OCI-LY1 (cell line): ENCODE measurements around the gene SECISBP2L.
A peak's percentile ranks its signal among the peaks of the same experiment; 100 is the strongest.

Experiments used
- H2AFZ ChIP-seq: fragments of 200-600 bp; sonication (generic), shearing (Covaris generic); 2 replicates; pipeline ENCODE4 v1.6.0; 2014; ENCODE audit warnings: antibody characterized with exemption, mild to moderate bottlenecking, low read length
- H3F3A ChIP-seq: fragments of 200-600 bp; sonication (generic), shearing (Covaris generic); 2 replicates; pipeline ENCODE4 v1.6.0; 2014; ENCODE audit warnings: mild to moderate bottlenecking, antibody characterized with exemption, low read length, moderate library complexity; ENCODE audit not compliant: insufficient read depth
- H3K27ac ChIP-seq: fragments of 200-600 bp; sonication (generic); 2 replicates; pipeline ENCODE4 v1.5.1; 2014; ENCODE audit warnings: low read length, mixed run types, mild to moderate bottlenecking, low read depth; ENCODE audit not compliant: poor library complexity, severe bottlenecking
- H3K27me3 ChIP-seq: fragments of 200-600 bp; sonication (generic); 2 replicates; pipeline ENCODE4 v1.6.0; 2014; ENCODE audit warnings: antibody characterized with exemption, mild to moderate bottlenecking, low read length, moderate library complexity; ENCODE audit not compliant: insufficient read depth
- H3K36me3 ChIP-seq: fragments of 200-600 bp; sonication (generic); 2 replicates; pipeline ENCODE4 v1.6.1; 2014; ENCODE audit warnings: mild to moderate bottlenecking, antibody characterized with exemption, low read length, moderate library complexity, mixed read lengths; ENCODE audit not compliant: insufficient read depth
- H3K4me1 ChIP-seq: fragments of 200-600 bp; sonication (generic); 2 replicates; pipeline ENCODE4 v1.5.1; 2014; ENCODE audit warnings: mild to moderate bottlenecking, low read length, moderate library complexity; ENCODE audit not compliant: insufficient read depth, severe bottlenecking
- H3K4me2 ChIP-seq: fragments of 200-600 bp; sonication (generic), shearing (Covaris generic); 2 replicates; pipeline ENCODE4 v1.6.1; 2014; ENCODE audit warnings: low read length
- H3K4me3 ChIP-seq: fragments of 200-600 bp; sonication (generic); 2 replicates; pipeline ENCODE4 v1.5.1; 2014; ENCODE audit warnings: low read length, low read depth, mild to moderate bottlenecking, mixed read lengths; ENCODE audit not compliant: poor library complexity, severe bottlenecking
- H3K79me2 ChIP-seq: fragments of 200-600 bp; shearing (Covaris generic); 2 replicates; pipeline ENCODE4 v1.6.1; 2016; ENCODE audit warnings: mixed run types, low read length, mixed read lengths; ENCODE audit not compliant: insufficient read depth
- H3K9ac ChIP-seq: fragments of 200-600 bp; sonication (generic), shearing (Covaris generic); 2 replicates; pipeline ENCODE4 v1.6.1; 2014; ENCODE audit warnings: mild to moderate bottlenecking, low read length, mixed read lengths
- H3K9me2 ChIP-seq: fragments of 200-600 bp; sonication (generic), shearing (Covaris generic); 2 replicates; pipeline ENCODE4 v1.6.1; 2014; ENCODE audit warnings: low read depth, mild to moderate bottlenecking, low read length, mixed read lengths
- H3K9me3 ChIP-seq: fragments of 200-600 bp; shearing (Covaris generic); 2 replicates; pipeline ENCODE4 v1.6.1; 2014; ENCODE audit warnings: low read length, mixed read lengths
- H4K20me1 ChIP-seq: fragments of 200-600 bp; sonication (generic), shearing (Covaris generic); 2 replicates; pipeline ENCODE4 v1.6.0; 2016; ENCODE audit warnings: mild to moderate bottlenecking, low read length; ENCODE audit not compliant: insufficient read depth
- EZH2 ChIP-seq: fragments of 200-600 bp; sonication (generic), shearing (Covaris generic); IDR thresholded peaks from 2 replicates; pipeline ENCODE4 v1.8.0; 2017; ENCODE audit warnings: borderline replicate concordance, mixed run types, mild to moderate bottlenecking, antibody characterized with exemption, low read length, moderate library complexity, mixed read lengths
- TF ChIP-seq, protein P1 (sequence below): fragments of 200-600 bp; sonication (generic), shearing (Covaris generic); IDR thresholded peaks from 2 replicates; pipeline ENCODE4 v1.5.1; 2017; ENCODE audit warnings: mild to moderate bottlenecking, antibody characterized with exemption, low read length, moderate library complexity, mixed read lengths

SECISBP2L gene

DNA sequence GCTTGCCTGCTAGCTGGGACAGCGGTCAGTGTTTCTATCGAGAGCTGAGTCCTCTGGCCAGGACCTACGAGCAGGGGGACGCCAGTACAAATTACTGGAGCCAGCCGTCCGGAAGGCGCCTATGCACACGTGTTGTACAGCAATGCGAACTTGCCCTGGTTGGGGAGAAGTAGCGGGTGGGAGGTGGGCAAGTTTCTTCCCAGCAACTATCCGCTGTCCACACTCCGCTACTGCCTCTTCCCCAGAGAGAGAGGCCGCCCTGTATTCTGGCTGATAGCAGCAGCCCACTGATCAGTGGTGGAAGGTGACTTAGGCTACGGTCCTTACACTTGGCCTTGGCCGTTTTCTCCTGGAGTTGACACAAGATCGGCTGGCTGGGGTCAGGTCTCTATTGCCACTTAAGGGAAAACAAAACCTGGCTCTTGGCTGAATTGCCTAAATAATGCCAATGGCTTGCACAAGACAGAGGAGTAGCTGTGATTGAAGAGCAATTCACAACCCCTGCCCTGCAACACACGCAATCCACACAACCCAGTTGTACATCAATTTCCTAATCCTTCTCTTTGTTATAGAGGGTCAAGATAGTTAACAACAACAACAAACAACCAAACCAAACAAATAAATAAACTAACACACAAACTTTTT lies 69.7 kb downstream of the SECISBP2L start:
- no peak overlapping the region; the same call in 1 of the 2 replicates for H3K9ac ChIP-seq
- no peaks in the 10 kb centered on the region for H3K9me3 ChIP-seq
- peak overlapping the region; percentile 80 for H3K4me2 ChIP-seq
- no peaks in the 10 kb centered on the region for H3F3A ChIP-seq
- H3K27me3 ChIP-seq = no peaks in the 10 kb centered on the region; the same call in 1 of the 2 replicates
- no peak overlapping the region for H3K27ac ChIP-seq
- peak overlapping the region; percentile 58 for H3K4me3 ChIP-seq
- H3K79me2 ChIP-seq = no peaks in the 10 kb centered on the region
- H3K9me2 ChIP-seq = no peaks in the 10 kb centered on the region
- TF ChIP-seq, protein P1, sequence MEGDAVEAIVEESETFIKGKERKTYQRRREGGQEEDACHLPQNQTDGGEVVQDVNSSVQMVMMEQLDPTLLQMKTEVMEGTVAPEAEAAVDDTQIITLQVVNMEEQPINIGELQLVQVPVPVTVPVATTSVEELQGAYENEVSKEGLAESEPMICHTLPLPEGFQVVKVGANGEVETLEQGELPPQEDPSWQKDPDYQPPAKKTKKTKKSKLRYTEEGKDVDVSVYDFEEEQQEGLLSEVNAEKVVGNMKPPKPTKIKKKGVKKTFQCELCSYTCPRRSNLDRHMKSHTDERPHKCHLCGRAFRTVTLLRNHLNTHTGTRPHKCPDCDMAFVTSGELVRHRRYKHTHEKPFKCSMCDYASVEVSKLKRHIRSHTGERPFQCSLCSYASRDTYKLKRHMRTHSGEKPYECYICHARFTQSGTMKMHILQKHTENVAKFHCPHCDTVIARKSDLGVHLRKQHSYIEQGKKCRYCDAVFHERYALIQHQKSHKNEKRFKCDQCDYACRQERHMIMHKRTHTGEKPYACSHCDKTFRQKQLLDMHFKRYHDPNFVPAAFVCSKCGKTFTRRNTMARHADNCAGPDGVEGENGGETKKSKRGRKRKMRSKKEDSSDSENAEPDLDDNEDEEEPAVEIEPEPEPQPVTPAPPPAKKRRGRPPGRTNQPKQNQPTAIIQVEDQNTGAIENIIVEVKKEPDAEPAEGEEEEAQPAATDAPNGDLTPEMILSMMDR = no peak
- no peak for TF ChIP-seq EZH2
- no peaks in the 10 kb centered on the region for H4K20me1 ChIP-seq
- peaks cover 11% of the 10 kb centered on the region for H3K4me1 ChIP-seq
- H3K36me3 ChIP-seq = no peaks in the 10 kb centered on the region
- peak overlapping the region; percentile 43; the same call in 1 of the 2 replicates for H2AFZ ChIP-seq

DNA sequence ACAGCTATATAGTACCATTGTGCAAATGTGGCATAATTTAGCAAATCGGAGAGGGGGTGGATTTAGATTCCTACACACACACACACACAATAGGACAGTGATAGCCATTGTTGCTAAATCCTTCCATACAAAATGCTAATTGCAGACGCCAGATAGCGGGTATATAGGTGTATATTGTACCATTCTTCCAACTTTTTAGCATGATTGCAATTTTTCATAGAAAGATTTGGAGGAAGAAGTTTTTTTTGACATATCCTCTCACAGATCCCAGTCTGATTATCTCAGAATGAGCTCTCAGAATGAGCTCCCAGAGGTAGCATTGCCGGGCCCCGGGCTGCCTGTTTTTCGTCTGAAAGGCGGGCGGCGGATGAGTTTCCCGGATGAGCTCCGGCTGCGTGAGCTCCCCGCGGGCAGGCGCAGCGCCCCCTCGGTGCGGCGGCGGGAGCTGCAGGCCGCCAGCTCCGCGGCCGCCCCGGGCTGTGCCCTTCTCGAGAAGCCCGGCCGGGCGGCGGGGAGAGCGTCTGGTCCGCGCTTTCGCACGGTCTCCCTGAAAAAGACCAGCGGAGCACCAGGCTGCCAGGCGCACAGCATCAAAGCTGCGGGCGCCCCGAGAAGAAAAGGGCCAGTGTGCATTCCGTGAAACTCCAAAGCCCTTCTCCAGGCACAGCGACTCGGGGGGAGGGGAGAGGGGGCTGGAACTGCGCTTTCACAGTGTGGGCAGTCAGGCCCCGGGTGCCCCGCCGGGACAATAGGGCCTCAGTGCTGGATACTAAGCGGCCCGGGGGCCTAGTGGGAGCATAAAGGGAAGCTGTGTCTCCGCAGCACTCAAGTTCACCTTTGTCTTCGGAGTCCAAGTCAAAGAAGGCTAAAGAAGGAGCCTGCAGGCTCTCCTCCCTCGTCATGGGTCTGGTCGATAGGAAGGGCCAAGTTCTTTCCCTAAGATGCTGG lies 70.5 kb downstream of the SECISBP2L start:
- Histone ChIP-seq H3K9ac (peak overlapping the region; percentile 59), H4K20me1 (no peaks in the 10 kb centered on the region), H3K79me2 (no peaks in the 10 kb centered on the region), H3K4me3 (peak overlapping the region; percentile 58), H3K27ac (no peak overlapping the region), H3K27me3 (no peaks in the 10 kb centered on the region; the same call in 1 of the 2 replicates), H3K4me2 (peak overlapping the region; percentile 80), H3K4me1 (peaks cover 11% of the 10 kb centered on the region), H3F3A (no peaks in the 10 kb centered on the region), H3K9me2 (no peaks in the 10 kb centered on the region), H3K9me3 (no peaks in the 10 kb centered on the region), H2AFZ (peak overlapping the region; percentile 84), H3K36me3 (no peaks in the 10 kb centered on the region)
- no peak for TF ChIP-seq EZH2
- TF ChIP-seq, protein P1 = peak; percentile 85

DNA sequence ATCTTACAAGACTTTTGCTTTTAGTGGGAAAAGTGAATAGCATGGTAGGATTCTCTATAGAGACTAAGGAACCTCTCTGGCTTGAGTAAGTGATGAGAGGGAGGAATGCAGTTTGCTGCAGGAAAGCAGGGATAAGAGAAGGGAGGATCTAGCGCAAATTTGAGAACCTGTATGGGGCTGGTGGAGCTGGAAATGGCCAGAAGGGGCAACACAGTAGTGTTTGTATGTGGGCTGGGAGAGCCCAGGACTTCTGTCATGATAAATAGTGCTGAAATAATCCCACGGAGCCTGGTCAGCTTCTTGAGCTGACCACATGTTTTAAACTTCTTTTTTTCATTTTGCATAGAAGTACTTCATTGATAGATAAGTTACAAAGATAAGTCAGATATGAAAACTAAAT lies 71.4 kb downstream of the SECISBP2L start:
- H3K9me3 ChIP-seq = no peaks in the 10 kb centered on the region
- no peak overlapping the region for H2AFZ ChIP-seq
- H3K9ac ChIP-seq = no peak overlapping the region; the same call in 1 of the 2 replicates
- H3K79me2 ChIP-seq = no peaks in the 10 kb centered on the region
- H3K27me3 ChIP-seq = no peaks in the 10 kb centered on the region; the same call in 1 of the 2 replicates
- H3K4me1 ChIP-seq = peaks cover 11% of the 10 kb centered on the region
- H3F3A ChIP-seq = no peaks in the 10 kb centered on the region
- no peak overlapping the region for H3K4me3 ChIP-seq
- H3K4me2 ChIP-seq = no peak overlapping the region
- H4K20me1 ChIP-seq = no peaks in the 10 kb centered on the region
- no peak overlapping the region for H3K27ac ChIP-seq
- no peaks in the 10 kb centered on the region for H3K36me3 ChIP-seq
- no peak for TF ChIP-seq EZH2
- TF ChIP-seq, protein P1 = no peak
- no peaks in the 10 kb centered on the region for H3K9me2 ChIP-seq
